GM12878 (cell line): ENCODE results near the gene GTPBP6. TPM values are rescaled to one million over a fixed set of nuclear protein-coding genes. Genes with fewer than 3 reads are reported as not detected.

Experiments used
- ATAC-seq: fragments of 200-7000 bp; cut with Tn5 transposase; 3 replicates; pipeline ENCODE4 v1.9.1; 2020; ENCODE audit warnings: mild to moderate bottlenecking, moderate library complexity
- BruUV-seq: library from RNA; stranded (reverse); fragments of 400-500 nt; replicated peaks from 2 replicates; lab custom pipeline; 2021; lab: Mats Ljungman, UMichigan
- CTCF ChIA-PET: fragments of 300-600 bp; sonication (Branson Sonifier 250); formaldehyde crosslinking; extraction: SDS; loops from one replicate; lab custom pipeline; 2021; ENCODE audit warnings: inconsistent platforms; lab: Yijun Ruan, JAX
- POLR2A ChIA-PET: fragments of 350-600 bp; formaldehyde crosslinking; extraction: SDS; loops from one replicate; lab custom pipeline; 2021; ENCODE audit warnings: inconsistent platforms; lab: Charles Lee
- RAD21 ChIA-PET: fragments of 300-600 bp; sonication (Branson Sonifier 250); formaldehyde crosslinking; loops from one replicate; lab custom pipeline; 2023; ENCODE audit warnings: antibody characterized with exemption; ENCODE audit not compliant: unreplicated experiment; lab: Charles Lee
- SMC1A ChIA-PET: fragments of 300-600 bp; sonication (Branson Sonifier 250); formaldehyde crosslinking; loops from one replicate; lab custom pipeline; 2023; ENCODE audit not compliant: unreplicated experiment, uncharacterized antibody; lab: Charles Lee
- DNase-seq: peaks from one replicate; pipeline ENCODE4 v3.0.0-alpha.2; 2011; ENCODE audit warnings: low read depth, low spot score
- FAIRE-seq: peaks from 3 replicates; lab custom pipeline; 2011; peaks lifted over from hg19 to GRCh38; lab: Jason Lieb, UNC
- H2AFZ ChIP-seq: 2 replicates; pipeline ENCODE4 v1.6.0; 2011; ENCODE audit warnings: low read depth, low read length, control low read depth; ENCODE audit not compliant: control insufficient read depth
- H3K27ac ChIP-seq: 2 replicates; pipeline ENCODE4 v1.5.1; 2011; ENCODE audit warnings: control low read depth; ENCODE audit not compliant: control insufficient read depth, insufficient read depth
- H3K27me3 ChIP-seq, 2 experiments: replicated peaks in 1 of 2; 2 replicates each; pipeline versions ENCODE4 v1.6.0 to v1.6.1; 2011; ENCODE audit warnings: low read length in 1 of 2; ENCODE audit not compliant: control insufficient read depth in 2 of 2, insufficient read depth in 2 of 2
- H3K36me3 ChIP-seq, 2 experiments: 2 replicates each; pipeline ENCODE4 v1.5.1; 2011; ENCODE audit warnings: low read length in 1 of 2; ENCODE audit not compliant: control insufficient read depth in 2 of 2, insufficient read depth in 2 of 2
- H3K4me1 ChIP-seq: 2 replicates; pipeline ENCODE4 v1.6.1; 2011; ENCODE audit warnings: mild to moderate bottlenecking, low read length, moderate library complexity, mixed read lengths; ENCODE audit not compliant: control insufficient read depth, insufficient read depth
- H3K4me2 ChIP-seq: 2 replicates; pipeline ENCODE4 v1.6.0; 2011; ENCODE audit warnings: control low read depth; ENCODE audit not compliant: control insufficient read depth, insufficient read depth
- H3K4me3 ChIP-seq: fragments of 200-600 bp; sonication (generic); 2 replicates; pipeline ENCODE4 v1.5.1; 2016
- H3K79me2 ChIP-seq: 2 replicates; pipeline ENCODE4 v1.6.0; 2011; ENCODE audit warnings: low read length; ENCODE audit not compliant: control insufficient read depth, insufficient read depth
- H3K9ac ChIP-seq: 2 replicates; pipeline ENCODE4 v1.8.0; 2011; ENCODE audit warnings: low read length, control low read depth, mixed read lengths; ENCODE audit not compliant: control insufficient read depth, insufficient read depth
- H3K9me3 ChIP-seq: replicated peaks from 3 replicates; pipeline ENCODE4 v1.5.1; 2011; ENCODE audit warnings: mild to moderate bottlenecking, low read length; ENCODE audit not compliant: control insufficient read depth, insufficient read depth
- H4K20me1 ChIP-seq: 2 replicates; pipeline ENCODE4 v1.6.0; 2011; ENCODE audit not compliant: control insufficient read depth, insufficient read depth
- IKZF2 ChIP-seq, 2 experiments: fragments of 450-650 bp; IDR thresholded peaks; 2 replicates each; pipeline ENCODE4 v1.6.1; 2017; ENCODE audit warnings: mild to moderate bottlenecking in 2 of 2, moderate library complexity in 2 of 2
- KDM1A ChIP-seq: fragments of 200-600 bp; sonication (generic); IDR thresholded peaks from 2 replicates; pipeline ENCODE4 v1.6.1; 2016; ENCODE audit warnings: borderline replicate concordance
- LARP7 ChIP-seq: fragments of 450-650 bp; IDR thresholded peaks from 2 replicates; pipeline ENCODE4 v1.6.1; 2017; ENCODE audit warnings: mild to moderate bottlenecking
- NFYB ChIP-seq: IDR thresholded peaks from 2 replicates; pipeline ENCODE4 v1.6.1; 2011; ENCODE audit warnings: low read depth, mild to moderate bottlenecking, low read length, improper control_type of control experiment, moderate library complexity; ENCODE audit not compliant: insufficient read depth
- POLR2AphosphoS2 ChIP-seq: IDR thresholded peaks from 2 replicates; pipeline ENCODE4 v1.6.1; 2011; ENCODE audit warnings: low read depth, mild to moderate bottlenecking, low read length, improper control_type of control experiment, moderate library complexity
- TBL1XR1 ChIP-seq: IDR thresholded peaks from 2 replicates; pipeline ENCODE4 v1.6.1; 2012; ENCODE audit warnings: low read depth, low read length, improper control_type of control experiment
- YY1 ChIP-seq: IDR thresholded peaks from 2 replicates; pipeline ENCODE4 v1.6.1; 2011; ENCODE audit warnings: low read depth, mild to moderate bottlenecking, low read length
- WGBS: methylation state at CpG from one replicate; pipeline ENCODE4 v1.1.6; 2016; ENCODE audit warnings: low lambda C conversion rate; ENCODE audit not compliant: insufficient replicate concordance, insufficient coverage; ENCODE audit errors: missing lambda C conversion rate; 5-methylcytosine and 5-hydroxymethylcytosine counted together
- in situ Hi-C: fragments of 300-500 bp; cut with MboI; formaldehyde crosslinking; loops from 9 replicates; pipeline ENCODE4 v1.14.3; 2018; ENCODE audit warnings: mixed read lengths
- intact Hi-C: fragments of 100-400 bp; cut with micrococcal nuclease; formaldehyde crosslinking; loops from one replicate; pipeline ENCODE4 v1.14.2; 2022; ENCODE audit not compliant: unreplicated experiment
- polyA plus RNA-seq, 11 experiments: library from polyadenylated mRNA; depleted of rRNA in 4 of 11; unstranded in 6 of 11; stranded (reverse) in 5 of 11; fragments of >200 nt; fragmentation: Nextera tagmentation in 4 of 11; fragmentation: Illumina TruSeq in 1 of 11; extraction: Ambion mirVana in 4 of 11; extraction: Trizol in 1 of 11; gene quantifications; 1 replicate in 1 of 11; 2 replicates in 10 of 11; pipeline versions ENCODE4 v1.2.1 to v1.2.3, GENCODE V29; 2011 to 2016; ENCODE audit warnings: inconsistent platforms in 2 of 11, missing spikeins in 2 of 11, low read depth in 1 of 11
- total RNA-seq, 4 experiments: library from RNA; depleted of rRNA in 3 of 4; stranded (reverse); fragments of >200 nt in 3 of 4; fragmentation: Illumina TruSeq in 1 of 4; extraction: Trizol in 1 of 4; gene quantifications; 2 replicates each; pipeline versions ENCODE4 v1.2.1 to v1.2.3, GENCODE V29; 2013 to 2021
- TF ChIP-seq, protein P1 (sequence below): IDR thresholded peaks from 2 replicates; pipeline ENCODE4 v1.6.1; 2011; ENCODE audit warnings: mild to moderate bottlenecking, low read depth, low read length, moderate library complexity; ENCODE audit not compliant: insufficient replicate concordance
- TF ChIP-seq, protein P2 (sequence below): IDR thresholded peaks from 2 replicates; pipeline ENCODE4 v1.6.1; 2012; ENCODE audit warnings: low read depth, low read length, improper control_type of control experiment
- TF ChIP-seq, protein P3 (sequence below): fragments of 450-650 bp; IDR thresholded peaks from 2 replicates; pipeline ENCODE4 v1.6.1; 2017; ENCODE audit warnings: mild to moderate bottlenecking
- TF ChIP-seq, protein P4 (sequence below): IDR thresholded peaks from 2 replicates; pipeline ENCODE4 v1.6.1; 2011; ENCODE audit warnings: borderline replicate concordance, low read depth, mild to moderate bottlenecking, moderate library complexity, low read length; ENCODE audit not compliant: insufficient read depth, poor library complexity, severe bottlenecking

The GTPBP6 gene
- total and polyA plus RNA-seq, 10 of the 15 experiments (the other 5 are each of a cell fraction or from before 2014, with no cell fraction given), result 0.31 to 71.0 (median 21.1) TPM

DNA sequence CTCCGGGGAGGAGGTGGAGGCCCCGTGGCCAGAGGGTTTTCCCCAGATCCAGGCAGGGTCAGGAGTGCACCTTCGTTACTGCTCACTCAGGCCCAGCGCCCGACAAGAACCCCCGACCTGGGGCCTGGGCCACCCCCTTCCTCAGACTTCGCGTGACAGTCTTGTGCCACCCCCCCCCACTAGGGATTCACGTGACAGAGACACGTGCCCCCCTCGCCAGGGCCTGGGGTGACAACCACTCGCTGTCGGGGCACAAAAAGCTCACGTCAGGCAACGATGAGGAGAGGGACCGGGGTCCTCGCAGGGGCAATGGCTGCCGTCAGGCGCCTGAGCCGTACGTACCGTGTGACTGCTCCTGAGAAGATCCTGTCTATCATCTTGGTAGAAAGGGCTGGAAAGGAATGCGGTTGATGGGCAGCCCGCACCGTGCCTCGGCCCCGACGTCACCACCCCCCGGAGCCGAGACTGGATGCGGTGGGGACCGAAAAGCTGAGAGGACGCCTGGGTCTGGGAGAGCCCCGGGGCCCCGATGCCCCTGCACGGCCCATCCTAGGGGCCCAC is 23.0 kb upstream of the GTPBP6 start (continued):
- no peak for TF ChIP-seq NFYB
- TF ChIP-seq KDM1A, result no peak

DNA sequence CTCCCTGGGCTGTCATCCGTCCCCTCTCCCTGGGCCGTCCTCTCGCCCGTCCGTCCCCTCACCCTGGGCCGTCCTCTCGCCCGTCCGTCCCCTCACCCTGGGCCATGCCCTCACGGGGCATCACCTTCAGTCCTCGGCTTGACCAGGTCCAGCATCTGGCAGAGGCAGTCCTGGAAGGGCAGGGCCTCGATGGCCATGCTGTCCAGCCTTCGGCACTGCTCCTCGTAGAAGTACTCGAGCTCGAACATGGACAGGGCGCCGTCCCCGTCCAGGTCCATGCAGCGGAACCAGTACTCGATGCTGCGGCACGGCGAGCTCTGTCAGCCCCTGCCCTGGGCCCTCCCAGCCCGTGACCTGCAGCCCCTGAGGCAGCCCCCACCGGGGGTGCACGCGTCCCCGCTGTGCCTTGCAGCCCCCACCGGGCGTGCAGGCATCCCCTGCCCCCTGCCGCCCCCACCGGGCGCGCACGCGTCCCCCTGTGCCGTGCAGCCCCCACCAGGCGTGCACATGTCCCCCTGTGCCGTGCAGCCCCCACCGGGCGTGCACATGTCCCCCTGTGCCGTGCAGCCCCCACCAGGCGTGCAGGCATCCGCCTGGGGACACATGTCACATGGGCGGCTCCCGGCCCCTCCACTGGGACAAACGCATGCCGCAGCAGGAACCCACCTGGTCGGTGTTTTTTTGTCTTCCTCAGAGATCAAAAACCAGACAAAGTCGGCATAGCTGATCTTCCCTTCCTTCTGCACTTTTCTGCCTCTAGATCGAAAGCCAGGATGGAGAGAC is 22.2 kb upstream of the GTPBP6 start:
- no peak for FAIRE-seq
- no peak overlapping the region for H2AFZ ChIP-seq
- no peaks in the 10 kb centered on the region for H4K20me1 ChIP-seq
- DNase-seq, result no peak
- 92% methylated on average over 36 of the region's 52 CpGs for WGBS
- no peaks in the 10 kb centered on the region for H3K36me3 ChIP-seq
- H3K9me3 ChIP-seq, result peaks cover 4% of the 10 kb centered on the region; the same call in 2 of the 3 replicates
- no peak overlapping the region for H3K4me2 ChIP-seq
- in situ Hi-C loops, result no loop called here
- no peak overlapping the region for H3K27ac ChIP-seq
- ChIA-PET CTCF (no interaction called here), RAD21 (no interaction called here), POLR2A (no interaction called here), SMC1A (no interaction called here)
- no peak overlapping the region for H3K4me3 ChIP-seq
- no peak overlapping the region for H3K9ac ChIP-seq
- intact Hi-C loops, result no loop called here
- no peak for ATAC-seq
- BruUV-seq, result no TSS peak
- no peaks in the 10 kb centered on the region for H3K4me1 ChIP-seq
- no peaks in the 10 kb centered on the region for H3K79me2 ChIP-seq
- H3K27me3 ChIP-seq, result no peaks in the 10 kb centered on the region
- TF ChIP-seq IKZF2 (IDR thresholded peaks at IDR 0.05) (no peak), POLR2AphosphoS2 (no peak), LARP7 (no peak), TBL1XR1 (no peak), YY1 (no peak)
- TF ChIP-seq, protein P1, sequence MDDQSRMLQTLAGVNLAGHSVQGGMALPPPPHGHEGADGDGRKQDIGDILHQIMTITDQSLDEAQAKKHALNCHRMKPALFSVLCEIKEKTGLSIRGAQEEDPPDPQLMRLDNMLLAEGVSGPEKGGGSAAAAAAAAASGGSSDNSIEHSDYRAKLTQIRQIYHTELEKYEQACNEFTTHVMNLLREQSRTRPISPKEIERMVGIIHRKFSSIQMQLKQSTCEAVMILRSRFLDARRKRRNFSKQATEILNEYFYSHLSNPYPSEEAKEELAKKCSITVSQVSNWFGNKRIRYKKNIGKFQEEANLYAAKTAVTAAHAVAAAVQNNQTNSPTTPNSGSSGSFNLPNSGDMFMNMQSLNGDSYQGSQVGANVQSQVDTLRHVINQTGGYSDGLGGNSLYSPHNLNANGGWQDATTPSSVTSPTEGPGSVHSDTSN, result no peak
- TF ChIP-seq, protein P2, sequence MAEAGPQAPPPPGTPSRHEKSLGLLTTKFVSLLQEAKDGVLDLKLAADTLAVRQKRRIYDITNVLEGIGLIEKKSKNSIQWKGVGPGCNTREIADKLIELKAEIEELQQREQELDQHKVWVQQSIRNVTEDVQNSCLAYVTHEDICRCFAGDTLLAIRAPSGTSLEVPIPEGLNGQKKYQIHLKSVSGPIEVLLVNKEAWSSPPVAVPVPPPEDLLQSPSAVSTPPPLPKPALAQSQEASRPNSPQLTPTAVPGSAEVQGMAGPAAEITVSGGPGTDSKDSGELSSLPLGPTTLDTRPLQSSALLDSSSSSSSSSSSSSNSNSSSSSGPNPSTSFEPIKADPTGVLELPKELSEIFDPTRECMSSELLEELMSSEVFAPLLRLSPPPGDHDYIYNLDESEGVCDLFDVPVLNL, result no peak
- TF ChIP-seq, protein P3, sequence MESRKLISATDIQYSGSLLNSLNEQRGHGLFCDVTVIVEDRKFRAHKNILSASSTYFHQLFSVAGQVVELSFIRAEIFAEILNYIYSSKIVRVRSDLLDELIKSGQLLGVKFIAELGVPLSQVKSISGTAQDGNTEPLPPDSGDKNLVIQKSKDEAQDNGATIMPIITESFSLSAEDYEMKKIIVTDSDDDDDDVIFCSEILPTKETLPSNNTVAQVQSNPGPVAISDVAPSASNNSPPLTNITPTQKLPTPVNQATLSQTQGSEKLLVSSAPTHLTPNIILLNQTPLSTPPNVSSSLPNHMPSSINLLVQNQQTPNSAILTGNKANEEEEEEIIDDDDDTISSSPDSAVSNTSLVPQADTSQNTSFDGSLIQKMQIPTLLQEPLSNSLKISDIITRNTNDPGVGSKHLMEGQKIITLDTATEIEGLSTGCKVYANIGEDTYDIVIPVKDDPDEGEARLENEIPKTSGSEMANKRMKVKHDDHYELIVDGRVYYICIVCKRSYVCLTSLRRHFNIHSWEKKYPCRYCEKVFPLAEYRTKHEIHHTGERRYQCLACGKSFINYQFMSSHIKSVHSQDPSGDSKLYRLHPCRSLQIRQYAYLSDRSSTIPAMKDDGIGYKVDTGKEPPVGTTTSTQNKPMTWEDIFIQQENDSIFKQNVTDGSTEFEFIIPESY, result no peak
- TF ChIP-seq, protein P4, sequence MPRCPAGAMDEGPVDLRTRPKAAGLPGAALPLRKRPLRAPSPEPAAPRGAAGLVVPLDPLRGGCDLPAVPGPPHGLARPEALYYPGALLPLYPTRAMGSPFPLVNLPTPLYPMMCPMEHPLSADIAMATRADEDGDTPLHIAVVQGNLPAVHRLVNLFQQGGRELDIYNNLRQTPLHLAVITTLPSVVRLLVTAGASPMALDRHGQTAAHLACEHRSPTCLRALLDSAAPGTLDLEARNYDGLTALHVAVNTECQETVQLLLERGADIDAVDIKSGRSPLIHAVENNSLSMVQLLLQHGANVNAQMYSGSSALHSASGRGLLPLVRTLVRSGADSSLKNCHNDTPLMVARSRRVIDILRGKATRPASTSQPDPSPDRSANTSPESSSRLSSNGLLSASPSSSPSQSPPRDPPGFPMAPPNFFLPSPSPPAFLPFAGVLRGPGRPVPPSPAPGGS, result no peak
